Stimulated activated CD8-positive, alpha-beta memory T cell treated with anti-CD3 and anti-CD28 coated beads, Interleukin-7, amount 100 ng/mL, for 4 hours (primary cell): Measurements from ENCODE around the gene CCDC9.

Experiments
- DNase-seq, 2 donors: peaks; one replicate each; pipeline ENCODE4 v3.0.0-alpha.2; 2020; ENCODE audit warnings: low read depth in 2 of 2

The CCDC9 gene

GRCh38 chr19:47255879-47256692, at the start of gene CCDC9:
Gene CCDC9 (plus strand): TSS chr19:47256525. CDS start chr19:47258401, 1,876 bp downstream.
- peak; percentile 84 to 89 for DNase-seq

- no peak for DNase-seq
Measured at GRCh38 chr19:47209319-47210179, 46.8 kb upstream of the CCDC9 start.

GRCh38 chr19:47210180-47210490, 46.2 kb upstream of the CCDC9 start:
- DNase-seq, result no peak

- DNase-seq, result peak; percentile 50 to 71
Measured at GRCh38 chr19:47210689-47211316, 45.5 kb upstream of the CCDC9 start.

GRCh38 chr19:47215581-47215980, 40.7 kb upstream of the CCDC9 start:
- DNase-seq, result no peak

- no peak for DNase-seq
Measured at GRCh38 chr19:47221080-47221841, 35.1 kb upstream of the CCDC9 start.

GRCh38 chr19:47221890-47222289, 34.4 kb upstream of the CCDC9 start:
- no peak for DNase-seq

- peak; percentile 61 to 83 for DNase-seq
Measured at GRCh38 chr19:47225746-47226425, 30.4 kb upstream of the CCDC9 start.

GRCh38 chr19:47226426-47227351, 29.6 kb upstream of the CCDC9 start:
- peak in 1 of 2 donors; percentile 48 for DNase-seq

- DNase-seq, result peak in 1 of 2 donors; percentile 46
Measured at GRCh38 chr19:47227352-47228167, 28.8 kb upstream of the CCDC9 start.

- DNase-seq, result peak in 1 of 2 donors; percentile 37
Measured at GRCh38 chr19:47228168-47228936, 28.0 kb upstream of the CCDC9 start.

- DNase-seq, result peak in 1 of 2 donors; percentile 10
Measured at GRCh38 chr19:47228937-47229675, 27.2 kb upstream of the CCDC9 start.

- DNase-seq, result no peak
Measured at GRCh38 chr19:47229676-47230053, 26.7 kb upstream of the CCDC9 start.

- peak; percentile 54 to 74 for DNase-seq
Measured at GRCh38 chr19:47230054-47230920, 26.0 kb upstream of the CCDC9 start.

- no peak for DNase-seq
Measured at GRCh38 chr19:47230921-47231214, 25.5 kb upstream of the CCDC9 start, which contains the start of gene BBC3. Gene BBC3 (minus strand): TSS chr19:47231199. CDS start chr19:47228431, 2,768 bp downstream.

GRCh38 chr19:47231215-47232054, 24.9 kb upstream of the CCDC9 start:
- peak; percentile 83 to 94 for DNase-seq
